ENCODE measurements around the gene SAMD3. TPM values are rescaled to one million over a fixed set of nuclear protein-coding genes. Genes with fewer than 3 reads are reported as not detected.

Gene SAMD3
- total RNA-seq, 1 donor from 2014 or later: 0.19 TPM

DNA sequence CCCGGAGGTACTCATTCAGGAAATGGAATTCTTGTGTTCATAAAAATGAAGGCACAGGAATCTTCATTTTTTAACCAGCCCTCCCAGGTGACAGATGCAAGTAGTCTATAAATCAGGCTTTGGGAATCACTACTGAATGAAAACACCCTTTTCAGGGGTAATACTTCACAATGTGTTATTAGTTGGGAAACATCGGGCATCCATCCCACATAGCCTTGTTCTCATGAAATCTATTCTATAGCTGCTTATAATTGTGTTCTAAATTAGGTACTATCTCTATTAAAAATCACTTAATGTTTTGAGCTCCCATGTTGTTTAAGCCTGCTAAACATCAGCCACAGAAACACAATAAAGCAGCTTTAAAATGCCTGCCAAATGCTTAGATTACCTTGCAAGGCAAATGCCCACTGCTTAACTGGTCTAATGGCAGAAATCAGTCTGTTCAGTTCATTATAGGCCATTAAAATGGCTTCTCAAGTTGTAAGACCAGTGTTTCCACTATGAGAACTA, 109.5 kb downstream of the SAMD3 start:
- intact Hi-C loops (cut with DNase I): no loop called here
- DNase-seq (no peak), ATAC-seq (ENCODE audit: poor library complexity) (no peak)

DNA sequence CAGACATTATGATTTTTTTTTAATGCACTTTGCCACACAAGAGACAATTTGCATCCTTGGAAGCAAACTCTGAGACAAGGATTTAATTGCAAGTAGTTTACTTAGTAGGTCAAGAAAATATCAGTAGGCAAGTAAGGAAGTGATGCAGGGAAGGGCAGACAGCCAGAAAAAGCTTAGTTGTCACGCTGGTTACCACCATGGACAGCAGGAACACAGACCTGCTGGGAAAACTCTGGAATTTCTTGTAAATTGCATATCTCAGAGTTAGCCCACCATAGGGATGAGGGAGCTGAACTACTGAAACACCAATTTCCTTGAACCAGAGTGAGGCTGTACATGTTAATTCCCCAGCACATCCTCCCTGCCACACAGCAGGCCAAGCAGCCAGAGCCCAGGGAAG, 111.7 kb downstream of the SAMD3 start:
- intact Hi-C loops (cut with DNase I): no loop called here
- DNase-seq (no peak), ATAC-seq (ENCODE audit: poor library complexity) (no peak)

DNA sequence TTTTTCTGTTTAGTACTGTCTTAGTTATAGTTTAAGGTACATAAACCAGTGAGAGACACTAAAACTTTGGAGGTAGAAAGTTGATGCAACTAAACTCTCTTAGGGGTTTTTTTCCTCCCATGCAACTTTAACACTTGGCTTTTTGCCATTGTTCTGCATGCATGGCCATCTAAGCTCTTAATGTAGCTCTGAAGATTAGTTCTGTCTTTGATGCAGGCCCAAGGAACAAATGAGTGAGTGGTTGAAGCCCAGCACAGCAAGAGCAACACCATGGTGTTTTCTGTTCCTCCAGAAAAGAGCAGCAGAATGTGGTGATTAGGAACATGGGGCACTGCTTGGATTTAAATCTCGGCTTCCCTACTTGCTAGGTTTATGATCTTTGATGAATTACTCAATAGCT, 115.0 kb downstream of the SAMD3 start:
- intact Hi-C loops (cut with DNase I): no loop called here
- DNase-seq: no peak
- ATAC-seq (ENCODE audit: poor library complexity): no peak

DNA sequence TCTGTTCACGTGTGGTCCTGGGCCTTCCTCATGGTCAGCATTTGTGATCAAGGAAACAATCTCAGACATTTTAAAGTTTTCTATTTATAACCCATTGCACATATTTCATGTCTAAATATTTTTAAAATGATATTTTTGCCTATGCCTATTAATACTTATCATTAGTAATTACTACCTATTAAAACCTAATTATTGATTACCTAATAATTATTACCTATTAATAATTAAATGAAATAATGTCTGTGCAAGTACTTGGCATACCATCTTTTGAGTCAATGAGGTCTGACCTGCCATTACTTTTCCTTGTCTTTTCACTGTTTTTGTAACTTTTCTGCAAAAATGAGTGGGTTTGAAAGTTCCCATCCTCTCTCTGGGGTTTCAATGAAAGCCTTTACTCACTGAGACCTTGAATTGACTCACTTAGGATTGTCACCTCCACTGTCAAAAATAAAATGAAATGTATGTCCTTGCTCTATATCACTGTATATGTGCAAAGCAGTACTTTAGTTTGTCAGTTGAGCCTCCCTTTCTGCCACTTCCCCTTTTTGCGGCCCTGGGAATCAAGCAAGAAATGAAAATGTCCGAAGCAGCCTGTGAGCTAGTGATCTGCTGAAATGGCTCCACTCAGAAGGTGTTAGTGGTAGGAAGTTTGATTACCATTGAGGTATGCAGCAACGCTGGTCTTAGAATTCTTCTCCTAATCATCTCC, 116.6 kb downstream of the SAMD3 start:
- DNase-seq: no peak
- no peak for ATAC-seq (ENCODE audit: poor library complexity)
- intact Hi-C loops (cut with DNase I): no loop called here

DNA sequence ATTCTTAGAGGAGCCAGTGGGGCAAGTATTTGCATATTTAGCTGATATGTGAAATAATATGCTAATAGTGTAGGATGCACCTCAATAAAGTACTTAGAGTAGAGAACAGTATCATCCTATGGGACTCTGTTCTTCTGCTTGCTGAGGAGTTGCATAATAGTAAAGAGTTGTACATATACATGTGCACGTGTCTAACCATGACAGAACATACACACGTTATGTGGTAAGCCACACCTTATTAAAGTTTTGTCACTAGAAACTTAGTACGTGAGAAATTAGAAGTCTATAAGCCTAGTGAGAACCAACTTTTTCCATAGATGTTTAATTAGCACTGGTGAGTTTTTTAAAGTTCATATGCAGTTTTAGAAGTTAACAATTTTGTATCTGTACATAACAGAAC, 123.6 kb downstream of the SAMD3 start:
- no peak for DNase-seq
- ATAC-seq (ENCODE audit: poor library complexity): no peak
- intact Hi-C loops (cut with DNase I): no loop called here

DNA sequence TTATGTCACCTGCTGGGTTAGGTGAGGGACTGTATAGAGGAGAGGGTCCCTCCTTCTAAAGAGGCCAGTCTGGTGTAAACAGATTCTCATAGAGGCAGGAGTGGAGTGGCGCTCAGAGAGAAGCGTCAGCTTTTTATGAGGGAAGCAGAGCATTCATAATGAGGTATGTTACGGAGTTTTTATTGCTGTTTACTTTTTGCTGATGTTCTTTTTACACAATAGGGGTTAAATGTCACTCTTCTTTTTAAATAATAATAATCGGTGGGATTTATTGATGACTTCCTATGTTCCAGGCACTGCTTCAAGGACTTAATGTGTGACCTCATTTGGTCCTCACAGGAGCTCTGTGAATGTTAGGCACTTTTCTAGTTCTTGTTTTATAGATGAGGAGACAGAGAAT, 124.4 kb downstream of the SAMD3 start:
- intact Hi-C loops (cut with DNase I): no loop called here
- ATAC-seq (ENCODE audit: poor library complexity) (no peak), DNase-seq (no peak)

Other genes starting within 250 kb of the SAMD3 start
- gene L3MBTL3, start 204.4 kb downstream of the SAMD3 start, total RNA-seq: 4.3 TPM
- not detected for gene TMEM200A, start 143.1 kb upstream of the SAMD3 start, total RNA-seq

Data from Right ventricle myocardium superior (tissue), 1 donor.